Rectal smooth muscle tissue (tissue), 1 donor: ENCODE results near the gene PCSK6.

ENCODE experiments used
- H3K27ac ChIP-seq: one replicate; pipeline ENCODE4 v1.7.0; 2013; ENCODE audit warnings: low read depth, low read length, inconsistent platforms
- H3K27me3 ChIP-seq: one replicate; pipeline ENCODE4 v1.7.0; 2013; ENCODE audit warnings: low read length; ENCODE audit not compliant: control insufficient read depth, insufficient read depth
- H3K36me3 ChIP-seq: one replicate; pipeline ENCODE4 v1.7.0; 2013; ENCODE audit warnings: low read length; ENCODE audit not compliant: control insufficient read depth, insufficient read depth
- H3K4me1 ChIP-seq: one replicate; pipeline ENCODE4 v1.7.0; 2013; ENCODE audit warnings: low read length; ENCODE audit not compliant: control insufficient read depth, insufficient read depth
- H3K4me3 ChIP-seq: one replicate; pipeline ENCODE4 v1.7.0; 2013; ENCODE audit warnings: low read length
- H3K9ac ChIP-seq: one replicate; pipeline ENCODE4 v1.7.0; 2013; ENCODE audit warnings: low read length

Gene PCSK6

GRCh38 chr15:101276501-101277037 lies 212.9 kb downstream of the PCSK6 start:
- no peaks in the 10 kb centered on the region for H3K4me1 ChIP-seq
- H3K4me3 ChIP-seq = peak overlapping the region; percentile 86
- peak overlapping the region; percentile 88 for H3K27ac ChIP-seq
- peak overlapping the region; percentile 90 for H3K9ac ChIP-seq
- peaks cover 27% of the 10 kb centered on the region for H3K36me3 ChIP-seq
- no peaks in the 10 kb centered on the region for H3K27me3 ChIP-seq

GRCh38 chr15:101275018-101275417 lies 214.5 kb downstream of the PCSK6 start:
- Histone ChIP-seq H3K27me3 (no peaks in the 10 kb centered on the region), H3K9ac (no peak overlapping the region), H3K4me3 (no peak overlapping the region), H3K4me1 (no peaks in the 10 kb centered on the region), H3K36me3 (peaks cover 35% of the 10 kb centered on the region), H3K27ac (no peak overlapping the region)

GRCh38 chr15:101273534-101273933 lies 216.0 kb downstream of the PCSK6 start:
- H3K27me3 ChIP-seq = no peaks in the 10 kb centered on the region
- H3K27ac ChIP-seq = no peak overlapping the region
- no peaks in the 10 kb centered on the region for H3K4me1 ChIP-seq
- H3K36me3 ChIP-seq = peaks cover 35% of the 10 kb centered on the region
- no peak overlapping the region for H3K4me3 ChIP-seq
- no peak overlapping the region for H3K9ac ChIP-seq

GRCh38 chr15:101272584-101272983 lies 216.9 kb downstream of the PCSK6 start:
- H3K36me3 ChIP-seq = peaks cover 35% of the 10 kb centered on the region
- H3K27me3 ChIP-seq = no peaks in the 10 kb centered on the region
- no peak overlapping the region for H3K27ac ChIP-seq
- no peaks in the 10 kb centered on the region for H3K4me1 ChIP-seq
- no peak overlapping the region for H3K4me3 ChIP-seq
- H3K9ac ChIP-seq = no peak overlapping the region

GRCh38 chr15:101269479-101270223 lies 219.9 kb downstream of the PCSK6 start:
- H3K36me3 ChIP-seq = peaks cover 33% of the 10 kb centered on the region
- no peak overlapping the region for H3K27ac ChIP-seq
- no peak overlapping the region for H3K4me3 ChIP-seq
- H3K27me3 ChIP-seq = no peaks in the 10 kb centered on the region
- H3K9ac ChIP-seq = no peak overlapping the region
- H3K4me1 ChIP-seq = no peaks in the 10 kb centered on the region

GRCh38 chr15:101267320-101268104 lies 222.0 kb downstream of the PCSK6 start:
- H3K4me1 ChIP-seq = no peaks in the 10 kb centered on the region
- no peak overlapping the region for H3K9ac ChIP-seq
- peaks cover 17% of the 10 kb centered on the region for H3K36me3 ChIP-seq
- no peaks in the 10 kb centered on the region for H3K27me3 ChIP-seq
- H3K4me3 ChIP-seq = no peak overlapping the region
- no peak overlapping the region for H3K27ac ChIP-seq

- H3K27ac ChIP-seq = no peak overlapping the region
- no peak overlapping the region for H3K4me3 ChIP-seq
- peaks cover 13% of the 10 kb centered on the region for H3K36me3 ChIP-seq
- no peak overlapping the region for H3K9ac ChIP-seq
- no peaks in the 10 kb centered on the region for H3K4me1 ChIP-seq
- no peaks in the 10 kb centered on the region for H3K27me3 ChIP-seq
Measured at GRCh38 chr15:101266787-101267186, 222.7 kb downstream of the PCSK6 start.

GRCh38 chr15:101266034-101266433 lies 223.5 kb downstream of the PCSK6 start:
- H3K9ac ChIP-seq = no peak overlapping the region
- H3K27me3 ChIP-seq = no peaks in the 10 kb centered on the region
- no peak overlapping the region for H3K4me3 ChIP-seq
- peaks cover 7% of the 10 kb centered on the region for H3K36me3 ChIP-seq
- no peaks in the 10 kb centered on the region for H3K4me1 ChIP-seq
- H3K27ac ChIP-seq = no peak overlapping the region

- no peaks in the 10 kb centered on the region for H3K4me1 ChIP-seq
- H3K36me3 ChIP-seq = no peaks in the 10 kb centered on the region
- no peak overlapping the region for H3K27ac ChIP-seq
- H3K9ac ChIP-seq = no peak overlapping the region
- no peak overlapping the region for H3K4me3 ChIP-seq
- no peaks in the 10 kb centered on the region for H3K27me3 ChIP-seq
Measured at GRCh38 chr15:101264911-101265641, 224.4 kb downstream of the PCSK6 start.

GRCh38 chr15:101264011-101264410 lies 225.5 kb downstream of the PCSK6 start:
- Histone ChIP-seq H3K36me3 (no peaks in the 10 kb centered on the region), H3K27ac (no peak overlapping the region), H3K4me1 (no peaks in the 10 kb centered on the region), H3K27me3 (no peaks in the 10 kb centered on the region), H3K9ac (no peak overlapping the region), H3K4me3 (no peak overlapping the region)

GRCh38 chr15:101262551-101262950 lies 227.0 kb downstream of the PCSK6 start:
- Histone ChIP-seq H3K9ac (no peak overlapping the region), H3K27me3 (no peaks in the 10 kb centered on the region), H3K4me1 (peaks cover 2% of the 10 kb centered on the region), H3K4me3 (no peak overlapping the region), H3K27ac (no peak overlapping the region), H3K36me3 (no peaks in the 10 kb centered on the region)
